Stimulated activated naive CD8-positive, alpha-beta T cell treated with anti-CD3 and anti-CD28 coated beads, Interleukin-15, amount 100 ng/mL, for 72 hours (primary cell): ENCODE measurements around the gene ATXN10.

Source experiments
- ATAC-seq: fragments of 150-1000 bp; cut with Tn5 transposase; 2 replicates; pipeline ENCODE4 v1.10.0; 2021; ENCODE audit warnings: mild to moderate bottlenecking, moderate library complexity
- DNase-seq, 2 donors: peaks; one replicate each; pipeline ENCODE4 v3.0.0; 2021 to 2022
- H3K27ac Mint-ChIP-seq, 2 donors: one replicate each; pipeline ENCODE4 v1.8.0; 2022; ENCODE audit warnings: mild to moderate bottlenecking in 2 of 2, mixed read lengths in 2 of 2, moderate library complexity in 2 of 2
- H3K27me3 Mint-ChIP-seq: one replicate; pipeline ENCODE4 v1.8.0; 2022; ENCODE audit warnings: mixed read lengths
- H3K4me1 Mint-ChIP-seq: one replicate; pipeline ENCODE4 v1.8.0; 2022; ENCODE audit warnings: mild to moderate bottlenecking, mixed read lengths
- H3K4me3 Mint-ChIP-seq, 2 donors: one replicate each; pipeline ENCODE4 v1.8.0; 2022; ENCODE audit warnings: mild to moderate bottlenecking in 2 of 2, mixed read lengths in 2 of 2, moderate library complexity in 1 of 2
- H3K9me3 Mint-ChIP-seq, 2 donors: one replicate each; pipeline ENCODE4 v1.8.0; 2022; ENCODE audit warnings: mixed read lengths in 2 of 2

ATXN10 gene

DNA sequence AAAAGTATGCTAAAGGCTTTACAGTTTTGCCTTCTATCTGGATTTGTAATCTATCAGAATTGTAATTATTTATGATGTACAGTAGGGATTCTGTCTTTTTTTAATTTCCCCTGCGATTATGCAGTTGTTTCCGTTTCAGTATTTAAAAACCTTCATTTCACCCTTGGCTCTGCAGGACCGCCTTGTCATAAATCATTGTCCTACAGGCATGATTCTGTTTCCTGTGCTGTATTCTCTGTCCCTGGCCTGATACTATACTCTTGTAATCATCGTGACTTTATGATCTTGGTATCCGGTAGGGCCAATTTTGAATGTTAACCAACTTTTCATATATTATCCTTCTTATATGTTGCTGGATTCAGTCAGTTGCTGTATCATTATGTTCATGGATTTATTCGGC lies 151.7 kb downstream of the ATXN10 start:
- no peaks in the 10 kb centered on the region for H3K4me1 Mint-ChIP-seq
- no peaks in the 10 kb centered on the region for H3K9me3 Mint-ChIP-seq
- H3K27me3 Mint-ChIP-seq, result no peaks in the 10 kb centered on the region
- DNase-seq (no peak), ATAC-seq (no peak)
- no peak overlapping the region for H3K27ac Mint-ChIP-seq
- H3K4me3 Mint-ChIP-seq, result no peak overlapping the region

DNA sequence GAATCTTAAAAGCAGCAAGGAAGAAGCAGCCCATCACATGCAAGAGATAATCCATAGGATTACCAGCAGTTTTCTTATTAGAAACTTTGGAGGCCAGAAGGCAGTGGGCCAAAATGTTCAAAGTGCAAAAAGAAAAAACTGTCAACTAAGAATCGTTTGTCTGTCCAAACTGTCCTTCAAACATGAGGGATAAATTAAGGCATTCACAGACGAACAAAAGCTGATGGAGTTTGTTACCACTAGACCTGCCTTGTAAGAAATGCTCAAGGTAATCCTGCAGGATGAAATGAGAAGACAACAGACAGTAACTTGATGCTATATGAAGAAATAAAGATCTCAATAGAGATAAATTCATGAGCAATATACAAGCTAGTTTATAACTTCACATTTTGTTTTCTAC lies 154.9 kb downstream of the ATXN10 start:
- no peak overlapping the region for H3K4me3 Mint-ChIP-seq
- DNase-seq (no peak), ATAC-seq (no peak)
- H3K4me1 Mint-ChIP-seq, result no peaks in the 10 kb centered on the region
- H3K27ac Mint-ChIP-seq, result no peak overlapping the region
- no peaks in the 10 kb centered on the region for H3K27me3 Mint-ChIP-seq
- H3K9me3 Mint-ChIP-seq, result no peaks in the 10 kb centered on the region

DNA sequence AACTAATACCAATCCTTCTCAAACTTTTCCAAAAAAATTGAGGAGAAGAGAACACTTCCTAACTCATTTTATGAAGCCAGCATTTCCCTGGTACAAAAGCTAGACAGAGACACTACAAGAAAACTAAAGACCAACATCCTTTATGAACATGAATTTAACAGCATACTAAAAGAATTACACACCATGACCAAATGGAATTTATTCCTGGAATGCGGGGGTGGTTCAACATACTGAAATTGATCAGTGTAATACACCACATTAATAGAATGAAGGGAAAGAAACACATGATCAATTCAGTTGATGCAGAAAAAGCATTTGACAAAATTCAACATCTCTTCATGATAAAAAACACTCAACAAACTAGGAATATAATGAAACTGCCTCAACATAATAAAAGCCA lies 157.2 kb downstream of the ATXN10 start:
- Mint-ChIP-seq H3K4me3 (no peak overlapping the region), H3K27me3 (no peaks in the 10 kb centered on the region), H3K27ac (no peak overlapping the region), H3K4me1 (no peaks in the 10 kb centered on the region), H3K9me3 (no peaks in the 10 kb centered on the region)
- DNase-seq (no peak), ATAC-seq (no peak)

- no peak overlapping the region for H3K4me3 Mint-ChIP-seq
- ATAC-seq (peak; percentile 43), DNase-seq (no peak)
- peaks cover 10% of the 10 kb centered on the region for H3K4me1 Mint-ChIP-seq
- no peaks in the 10 kb centered on the region for H3K9me3 Mint-ChIP-seq
- no peaks in the 10 kb centered on the region for H3K27me3 Mint-ChIP-seq
- no peak overlapping the region for H3K27ac Mint-ChIP-seq
Measured at GRCh38 chr22:45830531-45831245, 159.1 kb downstream of the ATXN10 start.

GRCh38 chr22:45831394-45831793 lies 159.8 kb downstream of the ATXN10 start:
- Mint-ChIP-seq H3K27ac (no peak overlapping the region), H3K9me3 (no peaks in the 10 kb centered on the region), H3K27me3 (no peaks in the 10 kb centered on the region), H3K4me3 (no peak overlapping the region), H3K4me1 (peaks cover 10% of the 10 kb centered on the region)
- no peak for DNase-seq
- no peak for ATAC-seq

- no peak for DNase-seq
- no peaks in the 10 kb centered on the region for H3K27me3 Mint-ChIP-seq
- no peaks in the 10 kb centered on the region for H3K9me3 Mint-ChIP-seq
- peaks cover 10% of the 10 kb centered on the region for H3K4me1 Mint-ChIP-seq
- H3K4me3 Mint-ChIP-seq, result no peak overlapping the region
- no peak for ATAC-seq
- H3K27ac Mint-ChIP-seq, result peak overlapping the region in 1 of 2 donors; percentile 88
Measured at GRCh38 chr22:45832180-45832579, 160.5 kb downstream of the ATXN10 start.

- H3K27ac Mint-ChIP-seq, result peak overlapping the region in 1 of 2 donors; percentile 14
- no peak for DNase-seq
- H3K27me3 Mint-ChIP-seq, result no peaks in the 10 kb centered on the region
- H3K4me3 Mint-ChIP-seq, result no peak overlapping the region
- no peaks in the 10 kb centered on the region for H3K9me3 Mint-ChIP-seq
- no peak for ATAC-seq
- peaks cover 10% of the 10 kb centered on the region for H3K4me1 Mint-ChIP-seq
Measured at GRCh38 chr22:45832959-45833580, 161.4 kb downstream of the ATXN10 start.

- H3K9me3 Mint-ChIP-seq, result no peaks in the 10 kb centered on the region
- DNase-seq (no peak), ATAC-seq (no peak)
- H3K4me3 Mint-ChIP-seq, result no peak overlapping the region
- H3K27me3 Mint-ChIP-seq, result no peaks in the 10 kb centered on the region
- H3K27ac Mint-ChIP-seq, result peak overlapping the region in 1 of 2 donors; percentile 9
- H3K4me1 Mint-ChIP-seq, result peaks cover 10% of the 10 kb centered on the region
Measured at GRCh38 chr22:45833613-45834012, 162.0 kb downstream of the ATXN10 start.

GRCh38 chr22:45834241-45834640 lies 162.6 kb downstream of the ATXN10 start:
- Mint-ChIP-seq H3K4me1 (peaks cover 10% of the 10 kb centered on the region), H3K27me3 (no peaks in the 10 kb centered on the region), H3K9me3 (no peaks in the 10 kb centered on the region), H3K27ac (no peak overlapping the region), H3K4me3 (no peak overlapping the region)
- no peak for ATAC-seq
- no peak for DNase-seq

- peaks cover 10% of the 10 kb centered on the region for H3K4me1 Mint-ChIP-seq
- DNase-seq, result no peak
- H3K4me3 Mint-ChIP-seq, result no peak overlapping the region
- ATAC-seq, result no peak
- H3K9me3 Mint-ChIP-seq, result no peaks in the 10 kb centered on the region
- no peak overlapping the region for H3K27ac Mint-ChIP-seq
- H3K27me3 Mint-ChIP-seq, result no peaks in the 10 kb centered on the region
Measured at GRCh38 chr22:45834795-45835194, 163.2 kb downstream of the ATXN10 start.

DNA sequence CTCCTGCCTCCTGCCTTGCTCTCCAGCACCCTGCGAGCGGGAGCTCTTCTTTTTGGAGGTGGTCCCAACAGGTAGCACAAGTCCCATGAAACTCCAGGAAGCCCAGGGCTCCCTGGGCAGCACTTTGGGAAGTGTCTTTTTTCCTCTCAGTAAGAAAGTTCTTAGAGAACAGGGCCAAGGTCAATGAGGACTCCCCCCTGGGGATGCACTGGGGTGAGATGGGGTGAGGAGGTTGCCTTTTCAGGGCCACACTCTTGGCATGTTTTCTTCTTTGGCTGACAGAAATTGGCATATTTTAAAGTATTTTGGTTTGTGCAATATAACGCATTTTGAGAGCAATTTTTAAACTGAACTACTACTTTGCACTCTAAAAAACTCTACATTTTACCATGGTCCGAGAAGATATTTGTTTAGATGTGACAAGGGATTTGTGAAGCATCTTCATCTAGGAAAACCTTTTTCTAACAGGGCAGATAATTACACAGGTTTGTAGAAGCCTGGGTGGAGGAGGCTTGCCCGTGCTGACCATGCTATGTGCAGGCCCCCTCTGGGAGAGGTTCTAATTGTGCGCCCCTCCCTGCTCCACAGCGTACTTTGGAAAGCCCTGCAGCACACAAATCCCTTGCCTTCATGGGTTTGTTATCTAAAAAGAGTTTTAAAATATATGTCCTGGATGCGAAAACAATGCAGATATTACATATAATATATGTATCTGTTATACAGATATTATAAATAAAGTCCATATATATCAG lies 165.0 kb downstream of the ATXN10 start:
- no peaks in the 10 kb centered on the region for H3K27me3 Mint-ChIP-seq
- no peaks in the 10 kb centered on the region for H3K9me3 Mint-ChIP-seq
- no peak overlapping the region for H3K4me3 Mint-ChIP-seq
- ATAC-seq (no peak), DNase-seq (no peak)
- peaks cover 10% of the 10 kb centered on the region for H3K4me1 Mint-ChIP-seq
- no peak overlapping the region for H3K27ac Mint-ChIP-seq

DNA sequence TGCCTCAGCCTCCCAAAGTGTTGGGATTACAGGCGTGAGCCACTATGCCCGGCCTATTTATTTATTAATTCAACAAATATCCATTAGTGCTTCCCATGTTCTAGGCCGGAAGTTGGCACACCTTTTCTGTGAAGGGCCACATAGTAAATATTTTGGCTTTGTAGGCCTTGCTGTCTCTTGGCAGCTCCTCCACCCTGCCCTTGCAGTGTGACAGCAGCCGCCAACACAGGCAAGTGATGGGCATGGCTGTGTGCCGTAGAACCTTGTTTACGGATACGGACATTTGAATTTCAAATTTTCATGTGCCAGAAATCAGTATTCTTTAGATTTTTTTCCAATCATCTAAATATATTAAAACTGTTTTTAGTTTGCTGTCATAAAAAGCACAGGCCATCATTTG lies 165.9 kb downstream of the ATXN10 start:
- Mint-ChIP-seq H3K27me3 (no peaks in the 10 kb centered on the region), H3K4me1 (peaks cover 10% of the 10 kb centered on the region), H3K4me3 (no peak overlapping the region), H3K27ac (peak overlapping the region in 1 of 2 donors; percentile 91), H3K9me3 (no peaks in the 10 kb centered on the region)
- ATAC-seq, result no peak
- no peak for DNase-seq

- peaks cover 10% of the 10 kb centered on the region for H3K4me1 Mint-ChIP-seq
- no peak for ATAC-seq
- no peak overlapping the region for H3K27ac Mint-ChIP-seq
- no peaks in the 10 kb centered on the region for H3K9me3 Mint-ChIP-seq
- H3K4me3 Mint-ChIP-seq, result no peak overlapping the region
- H3K27me3 Mint-ChIP-seq, result no peaks in the 10 kb centered on the region
- no peak for DNase-seq
Measured at GRCh38 chr22:45838305-45838887, 166.8 kb downstream of the ATXN10 start.

GRCh38 chr22:45840483-45840882 lies 168.8 kb downstream of the ATXN10 start:
- no peak overlapping the region for H3K4me3 Mint-ChIP-seq
- H3K9me3 Mint-ChIP-seq, result no peaks in the 10 kb centered on the region
- ATAC-seq, result no peak
- no peaks in the 10 kb centered on the region for H3K4me1 Mint-ChIP-seq
- H3K27ac Mint-ChIP-seq, result no peak overlapping the region
- no peaks in the 10 kb centered on the region for H3K27me3 Mint-ChIP-seq
- DNase-seq, result no peak

DNA sequence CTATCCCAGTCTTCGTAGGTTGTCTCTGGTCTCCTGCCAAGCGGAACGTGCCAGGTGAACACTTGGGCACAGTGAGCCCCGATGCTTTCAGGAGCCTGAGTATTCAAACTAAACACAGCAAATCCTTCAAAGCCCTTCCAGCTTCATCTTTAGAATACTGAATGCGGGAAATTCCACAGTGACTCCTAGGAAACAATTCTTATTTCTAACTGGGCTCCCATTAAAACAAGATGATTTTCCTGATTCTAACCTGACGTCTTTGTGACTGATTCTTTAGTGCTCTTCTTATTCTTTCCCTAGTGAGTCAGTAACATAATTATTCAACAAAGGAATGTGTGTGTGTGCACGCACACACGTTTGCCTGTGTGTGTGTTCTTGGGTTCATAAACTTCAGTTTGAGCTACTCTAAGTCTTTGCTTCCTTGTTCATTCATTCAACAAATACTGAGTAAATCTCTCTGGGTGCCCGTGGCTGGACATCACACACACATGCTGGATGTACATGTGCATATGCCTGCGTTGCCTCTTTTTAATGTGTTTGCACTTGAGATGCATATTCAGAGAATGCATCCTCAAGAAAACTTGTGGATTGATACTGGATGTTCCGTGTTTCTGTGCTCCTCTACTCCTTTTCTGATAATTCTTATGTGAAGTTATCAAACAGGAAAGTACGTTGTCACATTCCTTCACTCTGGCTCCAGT lies 170.8 kb downstream of the ATXN10 start:
- no peak for ATAC-seq
- H3K27ac Mint-ChIP-seq, result peak overlapping the region in 1 of 2 donors; percentile 5

More for the DNA sequence above, 170.8 kb downstream of the ATXN10 start:
- no peak for DNase-seq
- Mint-ChIP-seq H3K27me3 (no peaks in the 10 kb centered on the region), H3K4me1 (no peaks in the 10 kb centered on the region), H3K4me3 (no peak overlapping the region), H3K9me3 (no peaks in the 10 kb centered on the region)
